ENCODE results near the gene INPP4B. TPM values are rescaled to one million over a fixed set of nuclear protein-coding genes. Genes with fewer than 3 reads are reported as not detected.
A peak's percentile ranks its signal among the peaks of the same experiment; 100 is the strongest.

Gene INPP4B
- total RNA-seq, 1 donor from 2014 or later, result 3.4 TPM

GRCh38 chr4:142845293-142846107 is 601 bp downstream of the INPP4B start:
- peak overlapping the region; percentile 82 for H3K4me3 Mint-ChIP-seq (ENCODE audit: low read depth)
- no peaks in the 10 kb centered on the region for H3K9me3 Mint-ChIP-seq (ENCODE audit: low read depth)
- H3K27ac Mint-ChIP-seq, result peak overlapping the region; percentile 29
- DNase-seq (ENCODE audit: low spot score, unreplicated experiment), result peak; percentile 16
- no peak for TF ChIP-seq CTCF (IDR thresholded peaks at IDR 0.05; ENCODE audit: unreplicated experiment)
- no peaks in the 10 kb centered on the region for H3K36me3 Mint-ChIP-seq (ENCODE audit: insufficient read depth)
- peaks cover 3% of the 10 kb centered on the region for H3K4me1 Mint-ChIP-seq (ENCODE audit: low read depth)
- peaks cover 64% of the 10 kb centered on the region for H3K27me3 Mint-ChIP-seq

GRCh38 chr4:142844782-142845181 is 1.3 kb downstream of the INPP4B start:
- peaks cover 61% of the 10 kb centered on the region for H3K27me3 Mint-ChIP-seq

GRCh38 chr4:142840516-142841123 is 5.5 kb downstream of the INPP4B start:
- no peak for DNase-seq (ENCODE audit: low spot score, unreplicated experiment)
- H3K4me3 Mint-ChIP-seq (ENCODE audit: low read depth), result no peak overlapping the region

More at GRCh38 chr4:142844782-142845181, 1.3 kb downstream of the INPP4B start:
- Mint-ChIP-seq H3K36me3 (ENCODE audit: insufficient read depth) (no peaks in the 10 kb centered on the region), H3K27ac (no peak overlapping the region), H3K4me3 (ENCODE audit: low read depth) (no peak overlapping the region), H3K9me3 (ENCODE audit: low read depth) (no peaks in the 10 kb centered on the region), H3K4me1 (ENCODE audit: low read depth) (peaks cover 3% of the 10 kb centered on the region)
- no peak for TF ChIP-seq CTCF (IDR thresholded peaks at IDR 0.05; ENCODE audit: unreplicated experiment)
- DNase-seq (ENCODE audit: low spot score, unreplicated experiment), result no peak

GRCh38 chr4:142838778-142839177 is 7.3 kb downstream of the INPP4B start:
- Mint-ChIP-seq H3K36me3 (ENCODE audit: insufficient read depth) (no peaks in the 10 kb centered on the region), H3K27me3 (peaks cover 11% of the 10 kb centered on the region), H3K9me3 (ENCODE audit: low read depth) (no peaks in the 10 kb centered on the region), H3K27ac (no peak overlapping the region), H3K4me3 (ENCODE audit: low read depth) (no peak overlapping the region), H3K4me1 (ENCODE audit: low read depth) (peaks cover 14% of the 10 kb centered on the region)
- no peak for TF ChIP-seq CTCF (IDR thresholded peaks at IDR 0.05; ENCODE audit: unreplicated experiment)
- DNase-seq (ENCODE audit: low spot score, unreplicated experiment), result no peak

More at GRCh38 chr4:142840516-142841123, 5.5 kb downstream of the INPP4B start:
- peak; percentile 85 for TF ChIP-seq CTCF (IDR thresholded peaks at IDR 0.05; ENCODE audit: unreplicated experiment)
- Mint-ChIP-seq H3K27me3 (peaks cover 29% of the 10 kb centered on the region), H3K4me1 (ENCODE audit: low read depth) (peaks cover 15% of the 10 kb centered on the region), H3K36me3 (ENCODE audit: insufficient read depth) (no peaks in the 10 kb centered on the region), H3K27ac (no peak overlapping the region), H3K9me3 (ENCODE audit: low read depth) (no peaks in the 10 kb centered on the region)

GRCh38 chr4:142832022-142832421 is 14.1 kb downstream of the INPP4B start:
- no peaks in the 10 kb centered on the region for H3K27me3 Mint-ChIP-seq
- no peak overlapping the region for H3K27ac Mint-ChIP-seq
- H3K36me3 Mint-ChIP-seq (ENCODE audit: insufficient read depth), result no peaks in the 10 kb centered on the region
- no peaks in the 10 kb centered on the region for H3K4me1 Mint-ChIP-seq (ENCODE audit: low read depth)
- H3K4me3 Mint-ChIP-seq (ENCODE audit: low read depth), result no peak overlapping the region
- no peak for TF ChIP-seq CTCF (IDR thresholded peaks at IDR 0.05; ENCODE audit: unreplicated experiment)
- no peak for DNase-seq (ENCODE audit: low spot score, unreplicated experiment)
- no peaks in the 10 kb centered on the region for H3K9me3 Mint-ChIP-seq (ENCODE audit: low read depth)

All from progenitor cell of endocrine pancreas (in vitro differentiated cells).